Measurements from ENCODE around the gene CD79A. TPM values are rescaled to one million over a fixed set of nuclear protein-coding genes. Genes with fewer than 3 reads are reported as not detected.

The CD79A gene
- total RNA-seq, 3 donors from 2014 or later, result 2.7 to 7.3 (median 3.9) TPM

DNA sequence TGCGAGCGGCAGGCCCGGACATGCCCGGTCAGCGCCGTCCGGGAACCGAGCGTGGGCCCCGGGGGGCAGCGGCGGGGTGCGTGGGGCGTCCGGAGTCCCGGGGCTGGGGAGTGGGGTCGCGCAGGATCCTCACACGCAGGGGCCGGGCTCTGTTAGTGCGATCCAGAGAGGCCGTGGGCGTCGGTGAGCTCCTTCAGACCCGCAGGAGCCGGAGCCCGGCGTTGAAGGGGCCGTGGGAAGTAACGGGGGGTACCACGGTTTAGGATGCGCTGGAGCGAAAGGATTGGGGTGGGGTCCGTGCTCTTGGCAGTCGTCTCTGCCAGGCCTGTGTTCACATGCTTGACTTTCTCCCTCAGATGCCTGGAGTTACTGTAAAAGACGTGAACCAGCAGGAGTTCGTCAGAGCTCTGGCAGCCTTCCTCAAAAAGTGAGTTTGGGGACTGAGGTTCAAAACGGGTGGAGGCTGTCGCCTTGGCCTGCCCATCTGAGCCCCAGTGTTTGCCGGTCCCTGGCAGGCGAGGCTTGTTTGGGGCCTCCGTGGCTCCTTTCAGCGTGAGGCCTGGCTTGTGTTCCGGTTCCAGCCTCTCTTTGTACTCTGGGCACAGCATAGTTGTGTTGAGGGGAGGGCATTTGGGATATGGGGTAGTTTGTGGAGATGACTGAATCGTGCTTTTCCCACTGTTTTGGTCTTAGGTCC is 16.5 kb upstream of the CD79A start:
- no peak for ATAC-seq
- Histone ChIP-seq H3K9me3 (no peaks in the 10 kb centered on the region), H3K4me1 (ENCODE audit: low read depth) (peaks cover 26% of the 10 kb centered on the region), H3K36me3 (ENCODE audit: low read depth) (peaks cover 3% of the 10 kb centered on the region), H3K4me3 (peak overlapping the region; percentile 97)
- intact Hi-C loops (cut with DNase I, micrococcal nuclease), result no loop called here
- DNase-seq, result no peak
- TF ChIP-seq, protein P1, sequence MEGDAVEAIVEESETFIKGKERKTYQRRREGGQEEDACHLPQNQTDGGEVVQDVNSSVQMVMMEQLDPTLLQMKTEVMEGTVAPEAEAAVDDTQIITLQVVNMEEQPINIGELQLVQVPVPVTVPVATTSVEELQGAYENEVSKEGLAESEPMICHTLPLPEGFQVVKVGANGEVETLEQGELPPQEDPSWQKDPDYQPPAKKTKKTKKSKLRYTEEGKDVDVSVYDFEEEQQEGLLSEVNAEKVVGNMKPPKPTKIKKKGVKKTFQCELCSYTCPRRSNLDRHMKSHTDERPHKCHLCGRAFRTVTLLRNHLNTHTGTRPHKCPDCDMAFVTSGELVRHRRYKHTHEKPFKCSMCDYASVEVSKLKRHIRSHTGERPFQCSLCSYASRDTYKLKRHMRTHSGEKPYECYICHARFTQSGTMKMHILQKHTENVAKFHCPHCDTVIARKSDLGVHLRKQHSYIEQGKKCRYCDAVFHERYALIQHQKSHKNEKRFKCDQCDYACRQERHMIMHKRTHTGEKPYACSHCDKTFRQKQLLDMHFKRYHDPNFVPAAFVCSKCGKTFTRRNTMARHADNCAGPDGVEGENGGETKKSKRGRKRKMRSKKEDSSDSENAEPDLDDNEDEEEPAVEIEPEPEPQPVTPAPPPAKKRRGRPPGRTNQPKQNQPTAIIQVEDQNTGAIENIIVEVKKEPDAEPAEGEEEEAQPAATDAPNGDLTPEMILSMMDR (IDR thresholded peaks at IDR 0.05), result no peak

DNA sequence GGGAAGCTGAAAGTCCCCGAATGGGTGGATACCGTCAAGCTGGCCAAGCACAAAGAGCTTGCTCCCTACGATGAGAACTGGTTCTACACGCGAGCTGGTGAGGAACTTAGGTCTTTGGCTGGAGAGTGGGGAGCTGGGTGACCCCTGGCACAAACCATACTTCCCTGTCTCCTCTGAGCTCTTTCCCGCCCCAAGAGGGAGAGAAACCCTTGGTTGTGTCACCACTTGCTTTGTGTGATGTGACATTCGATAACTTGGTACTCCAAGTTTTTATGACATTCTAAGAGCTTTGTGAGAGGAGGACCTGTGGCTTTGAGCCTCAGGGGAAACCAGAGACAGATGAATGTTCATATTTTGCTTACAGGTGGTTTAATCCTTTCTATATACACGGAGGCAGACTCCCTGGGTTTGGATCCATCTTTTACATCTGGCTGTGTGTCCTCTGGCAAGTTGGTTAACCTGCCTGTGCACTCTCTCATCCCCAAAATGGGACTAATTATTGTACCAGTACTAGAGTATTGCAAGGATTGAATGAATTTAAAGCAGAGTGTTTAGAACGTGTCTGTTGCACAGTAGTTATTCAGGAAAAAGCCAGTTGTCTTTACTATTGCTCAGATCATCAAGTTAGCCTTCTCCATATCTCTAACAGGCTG is 15.8 kb upstream of the CD79A start:
- no peak for ATAC-seq
- intact Hi-C loops (cut with DNase I, micrococcal nuclease), result no loop called here

DNA sequence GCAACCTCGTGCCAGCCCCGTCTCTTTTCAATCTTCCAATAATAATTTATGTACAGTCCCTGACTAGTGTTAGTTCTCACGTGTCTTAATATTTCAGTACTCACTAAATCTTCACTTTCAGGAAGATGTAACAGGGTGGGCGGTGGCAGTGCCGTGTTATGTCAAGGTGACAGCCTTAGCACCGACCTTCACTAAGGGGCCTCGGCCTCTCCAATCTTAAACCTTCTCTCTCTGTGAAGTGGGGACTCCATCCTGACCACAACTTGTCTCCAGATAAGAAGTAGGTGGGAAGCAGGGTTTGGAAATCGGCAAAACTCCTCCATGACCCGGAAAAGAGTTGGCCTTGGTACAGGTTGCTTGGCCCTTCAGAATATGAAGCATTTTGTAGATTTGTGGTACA is 15.2 kb upstream of the CD79A start:
- Histone ChIP-seq H3K4me3 (no peak overlapping the region), H3K36me3 (ENCODE audit: low read depth) (peaks cover 3% of the 10 kb centered on the region), H3K4me1 (ENCODE audit: low read depth) (peaks cover 27% of the 10 kb centered on the region), H3K9me3 (no peaks in the 10 kb centered on the region)
- no peak for ATAC-seq
- DNase-seq, result no peak
- TF ChIP-seq, protein P1 (IDR thresholded peaks at IDR 0.05), result no peak
- intact Hi-C loops (cut with DNase I, micrococcal nuclease), result no loop called here

More for the DNA sequence above, 15.8 kb upstream of the CD79A start:
- no peak for DNase-seq
- peaks cover 26% of the 10 kb centered on the region for H3K4me1 ChIP-seq (ENCODE audit: low read depth)
- peaks cover 3% of the 10 kb centered on the region for H3K36me3 ChIP-seq (ENCODE audit: low read depth)
- TF ChIP-seq, protein P1 (IDR thresholded peaks at IDR 0.05), result no peak
- H3K9me3 ChIP-seq, result no peaks in the 10 kb centered on the region
- no peak overlapping the region for H3K4me3 ChIP-seq

DNA sequence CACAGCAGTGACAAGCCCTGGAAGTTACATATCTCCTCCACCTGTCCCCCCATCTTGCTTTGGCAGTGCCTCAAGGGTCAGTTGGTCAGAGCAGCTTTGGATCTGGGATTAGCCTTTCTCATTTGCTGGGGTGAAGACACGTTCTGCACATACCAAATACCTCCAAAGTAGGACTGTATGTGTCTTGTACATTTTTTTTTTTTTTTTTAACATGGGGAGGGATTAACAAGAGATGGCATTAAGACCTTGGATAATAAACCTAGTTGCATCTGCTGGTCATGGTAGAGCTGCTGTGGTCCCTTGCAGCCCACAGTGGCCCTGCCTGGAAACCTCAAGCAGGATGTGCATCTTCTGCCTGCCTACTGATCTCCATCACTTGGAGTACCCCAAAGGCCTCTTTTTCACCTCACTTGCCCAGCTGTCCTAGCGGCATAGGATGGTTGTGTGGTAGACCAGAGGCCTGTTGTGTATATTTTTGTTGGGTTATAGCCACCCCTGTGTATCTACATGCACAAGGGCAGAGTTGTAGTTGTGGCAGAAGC is 14.6 kb upstream of the CD79A start:
- intact Hi-C loops (cut with DNase I, micrococcal nuclease), result no loop called here
- peaks cover 33% of the 10 kb centered on the region for H3K4me1 ChIP-seq (ENCODE audit: low read depth)

DNA sequence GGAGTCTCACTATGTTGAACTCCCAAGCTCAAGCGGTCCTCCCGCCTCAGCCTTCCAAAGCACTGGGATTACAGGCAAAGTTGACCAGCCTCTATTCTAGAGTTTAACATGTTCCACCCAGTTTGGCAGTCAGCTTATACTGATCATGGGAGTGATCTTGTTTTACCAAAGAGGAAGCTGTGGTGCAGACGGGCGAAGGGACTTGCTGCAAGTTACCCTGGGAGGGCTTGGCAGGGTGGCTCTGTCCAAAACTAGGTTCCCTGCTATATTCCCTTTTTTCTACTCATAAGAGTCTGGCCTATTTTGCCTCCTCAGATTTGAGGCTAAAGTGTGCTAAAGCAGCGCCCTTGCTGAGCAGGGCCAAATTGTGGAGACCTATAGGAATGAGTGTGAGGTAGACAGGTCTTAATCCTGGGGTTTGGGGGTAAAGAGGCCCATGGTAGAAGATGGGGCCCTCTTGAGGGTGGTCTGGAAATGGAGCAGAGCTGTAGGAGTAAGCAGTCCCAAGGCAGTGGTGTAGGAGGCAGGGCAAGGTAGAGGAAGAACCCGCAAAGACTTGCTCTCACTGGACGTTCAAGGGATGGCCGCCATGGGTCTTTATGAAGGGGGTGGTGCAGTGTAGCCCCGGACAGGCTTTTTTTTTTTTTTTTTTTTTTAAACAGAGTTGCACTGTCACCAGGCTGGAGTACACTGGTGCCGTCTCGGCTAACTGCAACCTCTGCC is 13.7 kb upstream of the CD79A start:
- intact Hi-C loops (cut with DNase I, micrococcal nuclease), result no loop called here

More for the DNA sequence above, 14.6 kb upstream of the CD79A start:
- ATAC-seq (no peak), DNase-seq (no peak)
- TF ChIP-seq, protein P1 (IDR thresholded peaks at IDR 0.05), result no peak
- H3K36me3 ChIP-seq (ENCODE audit: low read depth), result peaks cover 3% of the 10 kb centered on the region
- H3K4me3 ChIP-seq, result no peak overlapping the region
- H3K9me3 ChIP-seq, result no peaks in the 10 kb centered on the region

More for the DNA sequence above, 13.7 kb upstream of the CD79A start:
- no peak for ATAC-seq
- DNase-seq, result no peak
- TF ChIP-seq, protein P1 (IDR thresholded peaks at IDR 0.05), result no peak
- peaks cover 40% of the 10 kb centered on the region for H3K4me1 ChIP-seq (ENCODE audit: low read depth)
- no peak overlapping the region for H3K4me3 ChIP-seq
- H3K36me3 ChIP-seq (ENCODE audit: low read depth), result peaks cover 3% of the 10 kb centered on the region
- H3K9me3 ChIP-seq, result no peaks in the 10 kb centered on the region

All from mucosa of descending colon (tissue), 3 donors.